K562 (cell line): ENCODE measurements around the gene MAGI1. TPM values are rescaled to one million over a fixed set of nuclear protein-coding genes. Genes with fewer than 3 reads are reported as not detected.

ENCODE experiments used
- ATAC-seq: fragments of 200-7000 bp; cut with Tn5 transposase; 3 replicates; pipeline ENCODE4 v1.9.1; 2020; ENCODE audit warnings: moderate library complexity
- BruUV-seq: library from RNA; stranded (reverse); fragments of 400-500 nt; replicated peaks from 2 replicates; lab custom pipeline; 2021; lab: Mats Ljungman, UMichigan
- CTCF ChIA-PET: fragments of 300-600 bp; formaldehyde crosslinking; extraction: SDS; loops from one replicate; lab custom pipeline; 2021; ENCODE audit warnings: low intra/inter-chr PET ratio; lab: Yijun Ruan, JAX
- POLR2A ChIA-PET: fragments of 300-600, 350-650 bp; sonication (Branson Sonifier 250); formaldehyde crosslinking; extraction: SDS; loops from one replicate; lab custom pipeline; 2021; ENCODE audit warnings: antibody characterized with exemption, inconsistent platforms; lab: Yijun Ruan, JAX
- DNase-seq, 4 experiments: peaks; one replicate each; pipeline versions ENCODE4 v3.0.0 to v3.0.0-alpha.2; 2011 to 2018; ENCODE audit warnings: low spot score in 3 of 4, mixed read lengths in 3 of 4; ENCODE audit errors: extremely low read depth in 1 of 4
- FAIRE-seq: peaks from 2 replicates; lab custom pipeline; 2011; peaks lifted over from hg19 to GRCh38; lab: Jason Lieb, UNC
- H2AFZ ChIP-seq: 2 replicates; pipeline ENCODE4 v1.6.0; 2011; ENCODE audit warnings: low read depth, low read length, control low read depth, inconsistent platforms
- H3K27ac ChIP-seq: fragments of 200-600 bp; 3 replicates; pipeline ENCODE4 v1.8.0; 2011; ENCODE audit warnings: low read depth, mild to moderate bottlenecking, control low read depth, inconsistent platforms, low read length, moderate library complexity, mixed read lengths; ENCODE audit errors: extremely low read depth
- H3K27me3 ChIP-seq, 2 experiments: fragments of 300-600 bp in 1 of 2; 2 replicates in 1 of 2; 3 replicates in 1 of 2; pipeline versions ENCODE4 v1.6.0 to v1.8.0; 2011; ENCODE audit warnings: inconsistent platforms in 2 of 2, low read length in 2 of 2, mild to moderate bottlenecking in 1 of 2, mixed read lengths in 1 of 2, moderate library complexity in 1 of 2; ENCODE audit not compliant: control insufficient read depth in 2 of 2, insufficient read depth in 2 of 2
- H3K36me3 ChIP-seq: fragments of 300-600 bp; 3 replicates; pipeline ENCODE4 v1.8.0; 2011; ENCODE audit warnings: mild to moderate bottlenecking, low read length, inconsistent platforms; ENCODE audit not compliant: control insufficient read depth, insufficient read depth
- H3K4me1 ChIP-seq, 2 experiments: fragments of 200-600 bp in 1 of 2; replicated peaks in 1 of 2; 2 replicates in 1 of 2; 3 replicates in 1 of 2; pipeline versions ENCODE4 v1.5.1 to v1.8.0; 2011; ENCODE audit warnings: inconsistent platforms in 2 of 2, low read length in 2 of 2, mild to moderate bottlenecking in 1 of 2, mixed read lengths in 1 of 2, moderate library complexity in 1 of 2; ENCODE audit not compliant: control insufficient read depth in 2 of 2, insufficient read depth in 2 of 2
- H3K4me2 ChIP-seq: 2 replicates; pipeline ENCODE4 v1.6.1; 2011; ENCODE audit warnings: low read length, control low read depth, inconsistent platforms, mixed read lengths; ENCODE audit not compliant: insufficient read depth
- H3K4me3 ChIP-seq: fragments of 200-600 bp; sonication (generic), shearing (Covaris generic); 2 replicates; pipeline ENCODE4 v1.5.1; 2016; ENCODE audit warnings: control low read depth, inconsistent platforms
- H3K79me2 ChIP-seq: fragments of 200-600 bp; 3 replicates; pipeline ENCODE4 v1.8.0; 2011; ENCODE audit warnings: low read length, inconsistent platforms; ENCODE audit not compliant: control insufficient read depth, insufficient read depth
- H3K9ac ChIP-seq, 2 experiments: 2 replicates each; pipeline versions ENCODE4 v1.6.0 to v1.6.1; 2011; ENCODE audit warnings: low read depth in 2 of 2, low read length in 2 of 2, control low read depth in 1 of 2, inconsistent platforms in 1 of 2, mild to moderate bottlenecking in 1 of 2, mixed read lengths in 1 of 2; ENCODE audit not compliant: insufficient read depth in 1 of 2
- H3K9me1 ChIP-seq: one replicate; pipeline ENCODE4 v1.6.0; 2011; ENCODE audit warnings: inconsistent platforms, mild to moderate bottlenecking, low read length, moderate library complexity; ENCODE audit not compliant: control insufficient read depth, insufficient read depth
- H3K9me3 ChIP-seq: replicated peaks from 2 replicates; pipeline ENCODE4 v1.5.1; 2011; ENCODE audit warnings: low read depth, low read length, inconsistent platforms; ENCODE audit not compliant: control insufficient read depth, insufficient read depth
- H4K20me1 ChIP-seq: replicated peaks from 2 replicates; pipeline ENCODE4 v1.6.1; 2011; ENCODE audit warnings: low read length, inconsistent platforms, mixed read lengths; ENCODE audit not compliant: control insufficient read depth, insufficient read depth
- HDAC2 ChIP-seq: fragments of 450-650 bp; IDR thresholded peaks from 2 replicates; pipeline ENCODE4 v1.6.1; 2016; ENCODE audit warnings: mild to moderate bottlenecking
- HNRNPUL1 ChIP-seq: fragments of 200-400 bp; formaldehyde crosslinking; IDR thresholded peaks from 2 replicates; pipeline ENCODE4 v1.6.1; 2017; ENCODE audit warnings: low read length
- HSF4 ChIP-seq: fragments of 250-450 bp; sonication (Bioruptor Pico); IDR thresholded peaks from 2 replicates; pipeline ENCODE4 v2.1.2; 2022; ENCODE audit warnings: mild to moderate bottlenecking, moderate library complexity, borderline replicate concordance
- MCM2 ChIP-seq: fragments of 450-650 bp; IDR thresholded peaks from 2 replicates; pipeline ENCODE4 v1.6.1; 2017; ENCODE audit warnings: low read depth, mild to moderate bottlenecking
- MCM7 ChIP-seq, 2 experiments: fragments of 450-650 bp; IDR thresholded peaks; 2 replicates each; pipeline ENCODE4 v1.6.1; 2016 to 2018
- MTA2 ChIP-seq: fragments of 450-650 bp; IDR thresholded peaks from 2 replicates; pipeline ENCODE4 v1.6.1; 2016; ENCODE audit warnings: low read depth
- NFIC ChIP-seq: fragments of 450-650 bp; IDR thresholded peaks from 2 replicates; pipeline ENCODE4 v1.6.1; 2017; ENCODE audit warnings: mild to moderate bottlenecking, inconsistent platforms
- NR1H2 ChIP-seq: sonication (generic); formaldehyde crosslinking; IDR thresholded peaks from 2 replicates; pipeline ENCODE4 v1.4.0; 2020; ENCODE audit warnings: mild to moderate bottlenecking, missing genetic modification reagents
- NR2C2 ChIP-seq, 2 experiments: fragments of 200-800 bp in 1 of 2; sonication (Bioruptor generic) in 1 of 2; sonication (generic) in 1 of 2; formaldehyde crosslinking in 1 of 2; IDR thresholded peaks; 2 replicates each; pipeline versions ENCODE4 v1.6.1 to v1.8.0; 2016 to 2022; ENCODE audit warnings: mild to moderate bottlenecking in 1 of 2, missing compliant biosample characterization in 1 of 2, missing genetic modification characterization in 1 of 2, missing genetic modification reagents in 1 of 2
- PPARD ChIP-seq: fragments of 250-450 bp; sonication (Bioruptor Pico); IDR thresholded peaks from 2 replicates; pipeline ENCODE4 v1.8.0; 2022; ENCODE audit warnings: inconsistent platforms, mild to moderate bottlenecking, moderate library complexity
- STAG1 ChIP-seq: sonication (generic); formaldehyde crosslinking; IDR thresholded peaks from 2 replicates; pipeline ENCODE4 v1.5.0; 2020; ENCODE audit warnings: missing genetic modification reagents, borderline replicate concordance
- TGIF2 ChIP-seq: sonication (generic); formaldehyde crosslinking; IDR thresholded peaks from 2 replicates; pipeline ENCODE4 v1.8.1; 2022; ENCODE audit warnings: mild to moderate bottlenecking, missing genetic modification reagents, moderate library complexity
- XRCC5 ChIP-seq: fragments of 200-400 bp; formaldehyde crosslinking; IDR thresholded peaks from 2 replicates; pipeline ENCODE4 v1.6.1; 2017; ENCODE audit warnings: low read depth, mild to moderate bottlenecking, low read length
- ZBTB7A ChIP-seq: IDR thresholded peaks from 2 replicates; pipeline ENCODE4 v1.6.1; 2011; ENCODE audit warnings: low read depth, mild to moderate bottlenecking, low read length, moderate library complexity, borderline replicate concordance; ENCODE audit not compliant: control insufficient read depth
- ZC3H11A ChIP-seq: IDR thresholded peaks from 2 replicates; pipeline ENCODE4 v1.6.1; 2012; ENCODE audit warnings: low read depth, low read length, improper control_type of control experiment
- ZEB2 ChIP-seq: fragments of 450-650 bp; IDR thresholded peaks from 2 replicates; pipeline ENCODE4 v1.6.1; 2016
- ZNF57 ChIP-seq: fragments of 450-650 bp; formaldehyde crosslinking; IDR thresholded peaks from 2 replicates; pipeline ENCODE4 v1.4.0; 2020; ENCODE audit warnings: mild to moderate bottlenecking, moderate library complexity
- WGBS: fragments of 100-300 bp; shearing (Covaris generic); methylation state at CpG from one replicate; pipeline ENCODE4 v1.1.6; 2016; ENCODE audit warnings: low coverage, mixed read lengths; ENCODE audit not compliant: insufficient coverage; ENCODE audit errors: missing lambda C conversion rate; 5-methylcytosine and 5-hydroxymethylcytosine counted together
- in situ Hi-C: fragments of 300-500 bp; cut with MboI; formaldehyde crosslinking; loops from 4 replicates; pipeline ENCODE4 v1.15.0; 2018; ENCODE audit warnings: inconsistent platforms, mixed read lengths
- intact Hi-C: fragments of 100-400 bp; cut with micrococcal nuclease; formaldehyde crosslinking; loops from 2 replicates; pipeline ENCODE4 v1.14.2; 2022
- polyA plus RNA-seq, 8 experiments: library from polyadenylated mRNA; depleted of rRNA in 4 of 8; stranded (reverse) in 5 of 8; unstranded in 3 of 8; fragments of >200 nt; fragmentation: Nextera tagmentation in 2 of 8; fragmentation: Illumina TruSeq in 1 of 8; extraction: Ambion mirVana in 2 of 8; extraction: Trizol in 1 of 8; gene quantifications; 2 replicates each; pipeline versions ENCODE4 v1.2.1 to v1.2.3, GENCODE V29; 2011 to 2014; ENCODE audit warnings: inconsistent platforms in 1 of 8, missing spikeins in 1 of 8
- total RNA-seq, 7 experiments: library from RNA; depleted of rRNA in 6 of 7; stranded (reverse); fragments of >200 nt in 6 of 7; fragmentation: Illumina TruSeq in 2 of 7; extraction: Trizol in 2 of 7; gene quantifications; 2 replicates each; pipeline versions ENCODE4 v1.2.1 to v1.2.3, GENCODE V29; 2011 to 2021; ENCODE audit warnings: low replicate concordance in 1 of 7
- TF ChIP-seq, protein P1 (sequence below): fragments of 200-800 bp; sonication (Bioruptor generic); IDR thresholded peaks from 2 replicates; pipeline ENCODE4 v1.6.1; 2017; ENCODE audit warnings: missing genetic modification characterization, missing compliant biosample characterization
- TF ChIP-seq, protein P2 (sequence below): fragments of 200-800 bp; sonication (Bioruptor generic); IDR thresholded peaks from 2 replicates; pipeline ENCODE4 v1.6.1; 2017; ENCODE audit warnings: missing genetic modification characterization, missing compliant biosample characterization

The MAGI1 gene
- total and polyA plus RNA-seq, 9 of the 15 experiments (the other 6 are each of a cell fraction or from before 2014, with no cell fraction given) = 7.8 to 59.4 (median 43.2) TPM

DNA sequence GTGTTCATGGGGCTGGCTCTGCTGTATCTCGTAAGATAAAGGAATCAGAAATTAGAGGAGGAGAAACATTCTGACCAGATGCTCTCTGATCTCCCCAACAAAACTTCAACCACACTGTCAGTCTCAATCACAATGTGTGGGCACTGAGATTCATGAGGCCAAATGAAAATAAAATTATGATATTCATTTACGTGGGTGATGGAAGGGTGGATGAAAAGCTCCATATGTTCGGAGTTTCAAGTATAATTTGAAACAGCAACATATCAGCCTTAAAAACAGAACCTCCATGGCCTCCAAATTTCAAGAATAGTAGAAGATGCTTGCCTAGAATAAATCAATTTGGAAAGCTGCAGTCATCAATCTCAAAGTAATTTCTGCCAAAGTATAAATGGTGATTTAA lies 363.7 kb downstream of the MAGI1 start (continued):
- TF ChIP-seq, protein P1, sequence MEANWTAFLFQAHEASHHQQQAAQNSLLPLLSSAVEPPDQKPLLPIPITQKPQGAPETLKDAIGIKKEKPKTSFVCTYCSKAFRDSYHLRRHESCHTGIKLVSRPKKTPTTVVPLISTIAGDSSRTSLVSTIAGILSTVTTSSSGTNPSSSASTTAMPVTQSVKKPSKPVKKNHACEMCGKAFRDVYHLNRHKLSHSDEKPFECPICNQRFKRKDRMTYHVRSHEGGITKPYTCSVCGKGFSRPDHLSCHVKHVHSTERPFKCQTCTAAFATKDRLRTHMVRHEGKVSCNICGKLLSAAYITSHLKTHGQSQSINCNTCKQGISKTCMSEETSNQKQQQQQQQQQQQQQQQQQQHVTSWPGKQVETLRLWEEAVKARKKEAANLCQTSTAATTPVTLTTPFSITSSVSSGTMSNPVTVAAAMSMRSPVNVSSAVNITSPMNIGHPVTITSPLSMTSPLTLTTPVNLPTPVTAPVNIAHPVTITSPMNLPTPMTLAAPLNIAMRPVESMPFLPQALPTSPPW (CRISPR knock-in tag) = no peak

DNA sequence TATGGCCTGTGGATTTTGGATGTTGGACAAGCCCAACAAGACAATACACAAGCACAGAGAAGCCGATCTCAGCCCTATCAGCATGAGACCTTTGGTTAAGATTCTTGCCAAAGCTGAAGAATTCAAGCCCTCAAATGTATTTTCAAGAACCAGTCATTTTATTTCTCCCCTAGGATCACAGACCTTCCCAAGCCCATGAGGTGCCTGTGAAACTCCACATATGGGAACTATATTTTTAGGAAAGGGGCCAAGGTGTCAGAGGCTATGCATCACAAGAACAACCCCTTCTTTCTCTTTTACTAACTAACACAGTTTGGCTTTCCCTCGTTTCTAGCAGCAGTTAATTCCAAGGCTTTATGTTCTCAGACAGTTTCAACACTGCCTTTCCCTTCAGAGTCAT lies 364.5 kb downstream of the MAGI1 start:
- no TSS peak for BruUV-seq
- H3K9me3 ChIP-seq = no peaks in the 10 kb centered on the region
- in situ Hi-C loops = loop anchor here (25.0 kb wide), 1 partner anchor 1338 kb away; no protein-coding TSS in a partner anchor
- peaks cover 0 to 2% of the 10 kb centered on the region in 2 experiments; a peak in 2 of 5 replicates for H3K4me1 ChIP-seq
- H3K4me3 ChIP-seq = no peak overlapping the region
- intact Hi-C loops = loop anchor here (10.0 kb wide), 1 partner anchor 109 kb away; no protein-coding TSS in a partner anchor
- POLR2A ChIA-PET = no interaction called here
- no peaks in the 10 kb centered on the region for H4K20me1 ChIP-seq
- H3K4me2 ChIP-seq = no peak overlapping the region
- DNase-seq (no peak), ATAC-seq (no peak), FAIRE-seq (no peak)
- no peaks in the 10 kb centered on the region for H3K79me2 ChIP-seq
- H3K27me3 ChIP-seq = no peaks in the 10 kb centered on the region
- H3K9ac ChIP-seq = no peak overlapping the region
- 29% methylated on average over 2 of the region's 2 CpGs for WGBS
- no peaks in the 10 kb centered on the region for H3K36me3 ChIP-seq
- CTCF ChIA-PET = no interaction called here
- no peaks in the 10 kb centered on the region for H3K9me1 ChIP-seq
- TF ChIP-seq TGIF2 (no peak), HNRNPUL1 (no peak), XRCC5 (no peak), NR2C2 (CRISPR knock-in tag; IDR thresholded peaks at IDR 0.05) (no peak), NR2C2 (tag; IDR thresholded peaks at IDR 0.05) (no peak), PPARD (CRISPR knock-in tag) (no peak), HSF4 (CRISPR knock-in tag) (no peak), MCM2 (no peak), STAG1 (no peak), ZC3H11A (no peak), MTA2 (no peak), NFIC (no peak), MCM7 (IDR thresholded peaks at IDR 0.05) (no peak), ZBTB7A (no peak), ZEB2 (no peak), NR1H2 (no peak), HDAC2 (no peak), ZNF57 (CRISPR knock-in tag) (no peak)
- TF ChIP-seq, protein P2, sequence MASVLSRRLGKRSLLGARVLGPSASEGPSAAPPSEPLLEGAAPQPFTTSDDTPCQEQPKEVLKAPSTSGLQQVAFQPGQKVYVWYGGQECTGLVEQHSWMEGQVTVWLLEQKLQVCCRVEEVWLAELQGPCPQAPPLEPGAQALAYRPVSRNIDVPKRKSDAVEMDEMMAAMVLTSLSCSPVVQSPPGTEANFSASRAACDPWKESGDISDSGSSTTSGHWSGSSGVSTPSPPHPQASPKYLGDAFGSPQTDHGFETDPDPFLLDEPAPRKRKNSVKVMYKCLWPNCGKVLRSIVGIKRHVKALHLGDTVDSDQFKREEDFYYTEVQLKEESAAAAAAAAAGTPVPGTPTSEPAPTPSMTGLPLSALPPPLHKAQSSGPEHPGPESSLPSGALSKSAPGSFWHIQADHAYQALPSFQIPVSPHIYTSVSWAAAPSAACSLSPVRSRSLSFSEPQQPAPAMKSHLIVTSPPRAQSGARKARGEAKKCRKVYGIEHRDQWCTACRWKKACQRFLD (CRISPR knock-in tag) = no peak
- TF ChIP-seq, all 486 proteins: peak for 0
- no peak overlapping the region for H2AFZ ChIP-seq
- no peak overlapping the region for H3K27ac ChIP-seq
